Measurements from ENCODE around the gene EXOC7. TPM values are rescaled to one million over a fixed set of nuclear protein-coding genes. Genes with fewer than 3 reads are reported as not detected.

The EXOC7 gene
- total and polyA plus RNA-seq, 7 experiments from 2014 or later, result 46.6 to 204 (median 121) TPM

DNA sequence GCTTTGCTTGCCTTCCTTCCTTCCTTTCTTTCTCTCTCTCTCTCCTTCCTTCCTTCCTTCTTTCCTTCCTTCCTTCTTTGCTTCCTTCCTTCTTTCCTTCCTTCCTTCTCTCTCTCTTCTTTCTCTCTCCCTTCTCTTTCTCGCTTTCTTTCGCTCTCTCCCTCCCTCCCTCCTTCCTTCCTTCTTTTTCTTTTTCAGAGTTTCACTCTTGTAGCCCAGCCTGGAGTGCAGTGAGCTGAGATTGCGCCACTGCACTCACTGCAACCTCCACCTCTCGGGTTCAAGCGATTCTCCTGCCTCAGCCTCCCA lies 19.6 kb upstream of the EXOC7 start:
- intact Hi-C loops (cut with micrococcal nuclease), result loop anchor here in 1 of 2 donors (5.0 kb wide), 1 partner anchor 174 kb away; no protein-coding TSS in a partner anchor
- DNase-seq (no peak), ATAC-seq (no peak)
- H3K4me1 ChIP-seq (ENCODE audit: control insufficient read depth in 2 of 2, insufficient read depth in 2 of 2, low read length in 2 of 2), result peaks cover 0 to 30% of the 10 kb centered on the region in 2 donors
- H3K4me3 ChIP-seq (ENCODE audit: low read length), result no peak overlapping the region
- H3K27ac ChIP-seq (ENCODE audit: low read depth, low read length), result no peak overlapping the region
- H3K27me3 ChIP-seq (ENCODE audit: control insufficient read depth in 2 of 2, insufficient read depth in 2 of 2, low read length in 2 of 2), result no peaks in the 10 kb centered on the region
- Mint-ChIP-seq H3K4me1 (peaks cover 15 to 44% (median 32%) of the 10 kb centered on the region in 7 donors), H3K27ac (peak overlapping the region; percentile 43 to 86 (median 72)), H3K27me3 (no peaks in the 10 kb centered on the region), H3K4me3 (peak overlapping the region; percentile 10 to 73 (median 52)), H3K9me3 (peaks cover 0 to 2% (median 0%) of the 10 kb centered on the region in 11 donors), H3K36me3 (no peaks in the 10 kb centered on the region)
- ChIA-PET CTCF (interaction anchor here (0.6 to 13.6 kb wide), 22 partner anchors 11 to 274 kb away, joined by 3 to 191 read pairs (median 4); no protein-coding TSS in a partner anchor), POLR2A (interaction anchor here (0.7 to 7.9 kb wide), 12 partner anchors 19 to 153 kb away, joined by 3 to 90 read pairs (median 4); partner anchors contain the start of gene EXOC7)
- no peaks in the 10 kb centered on the region for H3K36me3 ChIP-seq (ENCODE audit: control insufficient read depth in 2 of 3, insufficient read depth in 3 of 3, low read length in 3 of 3)
- no peaks in the 10 kb centered on the region for H3K9me3 ChIP-seq (ENCODE audit: control insufficient read depth in 2 of 3, low read length in 3 of 3)

DNA sequence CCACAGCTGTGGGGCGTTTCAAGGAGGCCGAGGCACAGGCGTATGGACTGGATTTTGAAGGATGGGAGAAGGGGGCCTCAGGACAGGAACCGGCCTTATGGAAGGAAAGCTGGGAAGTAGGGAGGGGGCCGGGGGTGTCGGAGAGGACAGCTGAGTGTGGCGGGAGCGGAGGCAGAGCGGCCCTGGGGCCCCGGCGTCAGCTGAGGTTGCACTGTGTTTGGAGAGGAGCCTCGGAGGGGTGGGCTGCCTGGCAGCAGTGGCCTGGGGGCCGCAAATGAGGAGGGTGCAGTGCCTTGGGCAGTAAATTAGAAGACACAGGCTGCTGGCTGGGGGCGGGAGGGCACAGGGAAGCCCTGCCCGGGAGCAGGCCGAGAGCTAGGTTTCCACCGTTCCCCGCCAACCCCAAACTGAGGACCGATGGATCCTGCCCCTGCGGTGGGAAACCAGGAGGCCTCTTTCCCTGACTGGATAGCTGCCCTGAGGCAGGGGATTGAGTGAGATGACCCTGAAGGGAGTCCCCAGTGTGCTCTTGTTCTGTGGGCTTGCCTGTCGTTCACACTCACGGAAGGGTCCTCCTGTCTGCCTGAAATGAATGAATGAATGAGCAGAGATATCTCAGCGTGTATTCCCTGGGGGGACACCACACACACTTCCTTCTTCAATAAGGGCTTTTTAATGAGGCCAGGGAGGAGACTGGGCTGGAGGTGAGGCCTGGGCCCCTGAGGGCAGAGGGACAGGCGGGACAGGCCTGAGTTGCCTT lies 19.0 kb upstream of the EXOC7 start:
- Histone ChIP-seq H3K27me3 (ENCODE audit: control insufficient read depth in 2 of 2, insufficient read depth in 2 of 2, low read length in 2 of 2) (no peaks in the 10 kb centered on the region), H3K27ac (ENCODE audit: low read depth, low read length) (no peak overlapping the region), H3K9me3 (ENCODE audit: control insufficient read depth in 2 of 3, low read length in 3 of 3) (no peaks in the 10 kb centered on the region), H3K4me1 (ENCODE audit: control insufficient read depth in 2 of 2, insufficient read depth in 2 of 2, low read length in 2 of 2) (peaks cover 0 to 30% of the 10 kb centered on the region in 2 donors), H3K4me3 (ENCODE audit: low read length) (no peak overlapping the region), H3K36me3 (ENCODE audit: control insufficient read depth in 2 of 3, insufficient read depth in 3 of 3, low read length in 3 of 3) (no peaks in the 10 kb centered on the region)
- no peaks in the 10 kb centered on the region for H3K36me3 Mint-ChIP-seq
- no peak for DNase-seq
- intact Hi-C loops (cut with micrococcal nuclease), result loop anchor here in 1 of 2 donors (5.0 kb wide), 1 partner anchor 175 kb away; no protein-coding TSS in a partner anchor
- H3K27me3 Mint-ChIP-seq, result no peaks in the 10 kb centered on the region
- POLR2A ChIA-PET, result interaction anchor here (0.7 to 7.9 kb wide), 12 partner anchors 12 to 157 kb away, joined by 3 to 90 read pairs (median 3); partner anchors contain the start of gene EXOC7
- CTCF ChIA-PET, result interaction anchor here (0.6 to 13.6 kb wide), 17 partner anchors 11 to 158 kb away, joined by 3 to 191 read pairs (median 7); partner anchors contain the start of gene FOXJ1
- H3K4me1 Mint-ChIP-seq, result peaks cover 15 to 44% (median 32%) of the 10 kb centered on the region in 7 donors
- H3K27ac Mint-ChIP-seq, result peak overlapping the region; percentile 69 to 91 (median 82)
- ATAC-seq, result no peak
- H3K4me3 Mint-ChIP-seq, result peak overlapping the region; percentile 18 to 77 (median 54)
- peaks cover 0 to 2% (median 0%) of the 10 kb centered on the region in 11 donors for H3K9me3 Mint-ChIP-seq

DNA sequence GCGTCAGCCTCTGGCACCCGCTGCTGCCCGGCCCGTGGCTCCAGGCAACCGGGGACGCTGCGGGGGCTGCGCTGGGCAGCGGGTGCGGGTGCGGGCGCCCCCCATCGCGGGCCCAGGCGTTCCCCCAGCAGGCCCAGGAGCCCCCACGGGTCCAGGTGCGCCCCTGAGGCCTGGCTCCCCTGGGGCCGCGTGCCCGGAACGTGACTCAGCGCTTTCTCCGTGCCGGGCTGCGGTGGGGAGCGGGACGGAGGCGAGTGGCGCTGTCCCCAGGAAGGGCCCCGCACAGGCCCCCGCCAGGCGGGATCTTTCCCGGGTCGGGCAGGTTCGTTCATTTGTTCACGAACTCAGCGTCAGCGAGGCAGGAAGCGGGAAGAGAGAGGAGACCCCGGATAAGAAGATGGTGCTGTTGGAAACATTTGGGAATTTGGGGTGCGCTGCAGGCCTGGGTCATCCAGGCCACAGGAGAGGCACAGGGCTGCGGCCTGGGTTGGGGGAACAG lies 18.4 kb upstream of the EXOC7 start:
- H3K4me3 Mint-ChIP-seq, result peak overlapping the region in 7 of 10 donors; percentile 25 to 77 (median 53)
- intact Hi-C loops (cut with micrococcal nuclease), result loop anchor here (1.0 to 5.0 kb wide), 7 partner anchors 19 to 177 kb away; partner anchors contain the start of genes EXOC7 (in 1 of the 2) and FOXJ1 (in 1 of the 2)
- POLR2A ChIA-PET, result interaction anchor here (0.7 to 7.9 kb wide), 8 partner anchors 13 to 158 kb away, joined by 3 to 90 read pairs (median 4); no protein-coding TSS in a partner anchor

DNA sequence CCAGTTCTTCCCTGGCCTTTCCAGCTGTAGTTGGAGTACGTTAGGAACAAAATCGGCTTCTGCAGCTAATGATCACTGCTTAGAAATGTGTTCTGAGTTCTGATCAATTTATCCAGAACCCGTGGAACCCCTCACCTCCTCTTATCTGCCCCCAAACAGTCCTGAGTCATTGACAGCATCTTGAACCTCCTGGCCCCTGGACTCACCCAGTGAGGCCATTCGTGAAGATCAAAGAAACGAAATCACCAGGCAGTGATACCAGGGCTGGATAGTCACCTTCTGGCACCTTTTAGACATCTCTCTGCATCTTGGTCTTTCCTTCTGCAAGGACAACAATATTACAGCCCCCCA lies 17.0 kb upstream of the EXOC7 start:
- ChIA-PET POLR2A (interaction anchor here (1.0 to 7.9 kb wide), 6 partner anchors 16 to 160 kb away, joined by 3 to 90 read pairs (median 4); partner anchors contain the start of gene EXOC7), CTCF (interaction anchor here (0.8 to 13.6 kb wide), 14 partner anchors 9 to 180 kb away, joined by 3 to 191 read pairs (median 6); partner anchors contain the start of gene EXOC7)
- H3K9me3 ChIP-seq (ENCODE audit: control insufficient read depth in 2 of 3, low read length in 3 of 3), result no peaks in the 10 kb centered on the region
- H3K27me3 Mint-ChIP-seq, result no peaks in the 10 kb centered on the region
- peak overlapping the region in 6 of 10 donors; percentile 23 to 73 (median 45) for H3K4me3 Mint-ChIP-seq
- H3K4me1 Mint-ChIP-seq, result peaks cover 4 to 26% (median 14%) of the 10 kb centered on the region in 7 donors
- H3K27me3 ChIP-seq (ENCODE audit: control insufficient read depth in 2 of 2, insufficient read depth in 2 of 2, low read length in 2 of 2), result no peaks in the 10 kb centered on the region
- DNase-seq (no peak), ATAC-seq (no peak)
- H3K9me3 Mint-ChIP-seq, result peaks cover 0 to 2% (median 0%) of the 10 kb centered on the region in 11 donors
- intact Hi-C loops (cut with micrococcal nuclease), result loop anchor here (1.0 to 5.0 kb wide), 7 partner anchors 17 to 179 kb away; partner anchors contain the start of genes EXOC7 (in 1 of the 2) and FOXJ1 (in 1 of the 2)
- peaks cover 0 to 19% of the 10 kb centered on the region in 2 donors for H3K4me1 ChIP-seq (ENCODE audit: control insufficient read depth in 2 of 2, insufficient read depth in 2 of 2, low read length in 2 of 2)
- no peaks in the 10 kb centered on the region for H3K36me3 Mint-ChIP-seq
- H3K36me3 ChIP-seq (ENCODE audit: control insufficient read depth in 2 of 3, insufficient read depth in 3 of 3, low read length in 3 of 3), result no peaks in the 10 kb centered on the region
- peak overlapping the region in 6 of 9 donors; percentile 58 to 72 (median 61) for H3K27ac Mint-ChIP-seq
- H3K27ac ChIP-seq (ENCODE audit: low read depth, low read length), result no peak overlapping the region
- no peak overlapping the region for H3K4me3 ChIP-seq (ENCODE audit: low read length)

More for the DNA sequence above, 18.4 kb upstream of the EXOC7 start:
- peak overlapping the region; percentile 52 for H3K27ac ChIP-seq (ENCODE audit: low read depth, low read length)
- H3K27me3 ChIP-seq (ENCODE audit: control insufficient read depth in 2 of 2, insufficient read depth in 2 of 2, low read length in 2 of 2), result no peaks in the 10 kb centered on the region
- DNase-seq, result no peak
- Mint-ChIP-seq H3K27me3 (no peaks in the 10 kb centered on the region), H3K36me3 (no peaks in the 10 kb centered on the region), H3K9me3 (peaks cover 0 to 2% (median 0%) of the 10 kb centered on the region in 11 donors), H3K27ac (peak overlapping the region; percentile 40 to 91 (median 73)), H3K4me1 (peaks cover 10 to 39% (median 27%) of the 10 kb centered on the region in 7 donors)
- H3K4me1 ChIP-seq (ENCODE audit: control insufficient read depth in 2 of 2, insufficient read depth in 2 of 2, low read length in 2 of 2), result peaks cover 0 to 25% of the 10 kb centered on the region in 2 donors
- ATAC-seq, result peak; percentile 33
- H3K9me3 ChIP-seq (ENCODE audit: control insufficient read depth in 2 of 3, low read length in 3 of 3), result no peaks in the 10 kb centered on the region
- no peaks in the 10 kb centered on the region for H3K36me3 ChIP-seq (ENCODE audit: control insufficient read depth in 2 of 3, insufficient read depth in 3 of 3, low read length in 3 of 3)
- CTCF ChIA-PET, result interaction anchor here (1.0 to 13.6 kb wide), 13 partner anchors 12 to 179 kb away, joined by 3 to 191 read pairs (median 5); partner anchors contain the start of gene FOXJ1
- H3K4me3 ChIP-seq (ENCODE audit: low read length), result peak overlapping the region; percentile 63

DNA sequence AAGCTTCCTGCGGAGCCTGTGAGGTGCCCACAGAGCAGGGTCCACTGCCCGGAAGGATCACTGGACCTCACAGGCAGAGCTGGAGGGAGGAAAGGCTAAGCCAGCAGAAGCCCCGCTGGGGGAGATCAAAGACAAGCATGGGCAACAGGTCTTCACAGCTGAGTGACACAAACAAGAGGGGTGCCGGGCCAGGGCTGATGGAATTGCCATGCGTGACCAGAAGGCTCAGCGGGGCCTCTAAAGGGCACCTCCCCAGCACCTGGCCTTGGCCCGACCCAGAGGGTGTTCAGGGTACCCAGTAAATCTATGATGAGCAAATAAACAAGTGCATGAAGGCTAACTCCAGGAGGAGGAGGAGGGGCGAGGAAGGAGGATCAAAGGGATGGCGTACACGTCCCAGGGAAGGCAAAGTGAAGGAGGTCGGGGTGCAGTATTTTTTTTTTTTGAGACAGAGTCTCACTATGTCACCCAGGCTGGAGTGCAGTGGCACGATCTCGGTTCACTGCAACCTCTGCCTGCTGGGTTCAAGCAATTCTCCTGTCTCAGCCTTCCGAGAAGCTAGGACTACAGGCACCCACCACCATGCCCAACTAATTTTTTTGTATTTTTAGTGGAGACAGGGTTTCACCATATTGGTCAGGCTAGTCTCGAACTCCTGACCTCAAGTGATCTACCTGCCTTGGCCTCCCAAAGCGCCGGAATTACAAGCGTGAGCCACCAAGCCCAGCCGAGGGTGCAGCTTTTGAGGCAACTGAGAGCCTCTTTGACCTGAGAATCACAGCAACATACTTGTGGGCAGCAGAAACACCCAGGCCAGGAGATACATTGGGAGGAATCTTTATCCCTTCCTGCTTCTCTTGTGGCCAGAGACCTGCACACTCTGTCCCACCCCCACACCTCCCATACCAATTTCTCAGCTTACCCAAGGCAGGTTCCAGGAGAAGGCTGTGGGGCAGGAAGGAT lies 16.1 kb upstream of the EXOC7 start:
- Mint-ChIP-seq H3K27ac (peak overlapping the region in 4 of 9 donors; percentile 7 to 72 (median 34)), H3K36me3 (no peaks in the 10 kb centered on the region), H3K4me3 (no peak overlapping the region)

More for the DNA sequence above, 16.1 kb upstream of the EXOC7 start:
- H3K27me3 Mint-ChIP-seq, result no peaks in the 10 kb centered on the region
- ChIA-PET CTCF (interaction anchor here (0.5 to 13.6 kb wide), 13 partner anchors 10 to 184 kb away, joined by 3 to 191 read pairs (median 6); partner anchors contain the start of gene EXOC7), POLR2A (interaction anchor here (0.6 to 1.9 kb wide), 5 partner anchors 15 to 165 kb away, joined by 3 to 5 read pairs (median 4); partner anchors contain the start of gene EXOC7)
- Histone ChIP-seq H3K27me3 (ENCODE audit: control insufficient read depth in 2 of 2, insufficient read depth in 2 of 2, low read length in 2 of 2) (no peaks in the 10 kb centered on the region), H3K4me1 (ENCODE audit: control insufficient read depth in 2 of 2, insufficient read depth in 2 of 2, low read length in 2 of 2) (peaks cover 0 to 19% of the 10 kb centered on the region in 2 donors), H3K4me3 (ENCODE audit: low read length) (no peak overlapping the region), H3K27ac (ENCODE audit: low read depth, low read length) (no peak overlapping the region), H3K36me3 (ENCODE audit: control insufficient read depth in 2 of 3, insufficient read depth in 3 of 3, low read length in 3 of 3) (no peaks in the 10 kb centered on the region), H3K9me3 (ENCODE audit: control insufficient read depth in 2 of 3, low read length in 3 of 3) (no peaks in the 10 kb centered on the region)
- H3K9me3 Mint-ChIP-seq, result peaks cover 0 to 2% (median 0%) of the 10 kb centered on the region in 11 donors
- H3K4me1 Mint-ChIP-seq, result peaks cover 4 to 26% (median 13%) of the 10 kb centered on the region in 7 donors
- intact Hi-C loops (cut with micrococcal nuclease), result loop anchor here in 1 of 2 donors (5.0 kb wide), 1 partner anchor 178 kb away; no protein-coding TSS in a partner anchor
- ATAC-seq (no peak), DNase-seq (no peak)

Measured in naive thymus-derived CD4-positive, alpha-beta T cell (primary cell).